ENCODE data around the gene RHEX.

The RHEX gene

GRCh38 chr1:206098242-206098919 is 45.4 kb downstream of the RHEX start:
- no peak for DNase-seq

- DNase-seq: no peak
Observed at GRCh38 chr1:206100226-206100815, 47.3 kb downstream of the RHEX start.

- DNase-seq: no peak
Observed at GRCh38 chr1:206101351-206102045, 48.5 kb downstream of the RHEX start.

- no peak for DNase-seq
Observed at GRCh38 chr1:206102292-206102936, 49.4 kb downstream of the RHEX start.

GRCh38 chr1:206103979-206104378 is 51.0 kb downstream of the RHEX start:
- DNase-seq: no peak

GRCh38 chr1:206105464-206105995 is 52.6 kb downstream of the RHEX start:
- no peak for DNase-seq

GRCh38 chr1:206106328-206107167 is 53.6 kb downstream of the RHEX start:
- peak; percentile 79 for DNase-seq

GRCh38 chr1:206107168-206107544 is 54.2 kb downstream of the RHEX start:
- DNase-seq: no peak

GRCh38 chr1:206108635-206109034 is 55.7 kb downstream of the RHEX start:
- no peak for DNase-seq

- no peak for DNase-seq
Observed at GRCh38 chr1:206109718-206110117, 56.7 kb downstream of the RHEX start.

GRCh38 chr1:206110161-206110560 is 57.2 kb downstream of the RHEX start:
- DNase-seq: no peak

GRCh38 chr1:206110820-206111219 is 57.8 kb downstream of the RHEX start:
- no peak for DNase-seq

GRCh38 chr1:206111271-206111927 is 58.4 kb downstream of the RHEX start:
- DNase-seq: no peak

GRCh38 chr1:206112600-206113301 is 59.8 kb downstream of the RHEX start:
- DNase-seq: no peak

GRCh38 chr1:206114692-206115640 is 62.0 kb downstream of the RHEX start:
- DNase-seq: no peak

GRCh38 chr1:206115791-206116190 is 62.8 kb downstream of the RHEX start:
- no peak for DNase-seq

GRCh38 chr1:206116191-206116872 is 63.4 kb downstream of the RHEX start:
- DNase-seq: peak; percentile 20

- no peak for DNase-seq
Observed at GRCh38 chr1:206116873-206117150, 63.8 kb downstream of the RHEX start.

GRCh38 chr1:206117151-206117948 is 64.4 kb downstream of the RHEX start, which contains the start of gene AVPR1B:
TSS of gene AVPR1B (minus strand) at chr1:206117388. CDS start at chr1:206116890, 498 bp downstream.
- peak; percentile 79 for DNase-seq

All from NCI-H1105 (cell line).